ENCODE data around the gene NOTCH2.
"Not testable (repeated sequence)": the region's sequence is repeated elsewhere in the genome, so short reads cannot be mapped to it uniquely, and the experiment has no call there.

Gene NOTCH2

DNA sequence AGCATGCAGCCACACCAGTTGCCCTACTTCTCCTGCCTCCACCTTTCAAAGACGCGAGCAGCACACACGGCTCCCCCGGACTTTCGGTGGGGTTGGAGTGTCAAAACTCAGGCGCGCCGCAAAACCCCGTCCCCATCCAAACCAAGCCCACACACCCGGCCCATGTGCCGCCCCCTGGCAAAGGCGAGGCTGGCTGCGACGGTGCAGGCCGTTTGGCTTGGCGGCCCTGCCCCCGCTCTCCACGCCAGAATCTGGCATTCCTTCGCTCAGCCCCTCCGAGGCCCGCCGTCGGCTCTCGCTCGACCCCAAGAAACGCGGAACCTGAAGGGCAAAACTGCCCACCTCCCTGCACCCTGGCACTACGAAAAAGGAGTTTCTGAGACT lies 787 bp downstream of the NOTCH2 start:
- not testable (repeated sequence) for DNase-seq (ENCODE audit: low read depth in 3 of 3)

DNA sequence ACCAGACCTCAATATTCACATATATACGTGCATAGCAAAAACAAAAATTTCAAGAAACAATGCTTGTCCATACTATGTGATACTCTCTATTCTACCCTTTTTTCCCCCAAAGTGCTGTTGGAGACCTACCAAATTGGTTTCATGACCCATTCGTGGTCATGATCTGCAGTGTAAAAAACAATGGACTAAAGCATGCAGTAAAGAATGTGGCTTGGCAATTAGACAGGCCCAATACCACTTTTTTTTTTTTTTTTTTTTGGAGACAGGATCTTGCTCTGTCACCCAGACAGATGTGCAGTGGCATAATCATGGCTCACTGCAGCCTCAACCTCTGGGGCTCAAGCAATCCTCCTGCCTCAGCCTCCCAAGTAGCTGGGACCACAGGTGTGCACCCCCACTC lies 21.3 kb downstream of the NOTCH2 start:
- DNase-seq (ENCODE audit: low read depth in 3 of 3): not testable (repeated sequence)

DNA sequence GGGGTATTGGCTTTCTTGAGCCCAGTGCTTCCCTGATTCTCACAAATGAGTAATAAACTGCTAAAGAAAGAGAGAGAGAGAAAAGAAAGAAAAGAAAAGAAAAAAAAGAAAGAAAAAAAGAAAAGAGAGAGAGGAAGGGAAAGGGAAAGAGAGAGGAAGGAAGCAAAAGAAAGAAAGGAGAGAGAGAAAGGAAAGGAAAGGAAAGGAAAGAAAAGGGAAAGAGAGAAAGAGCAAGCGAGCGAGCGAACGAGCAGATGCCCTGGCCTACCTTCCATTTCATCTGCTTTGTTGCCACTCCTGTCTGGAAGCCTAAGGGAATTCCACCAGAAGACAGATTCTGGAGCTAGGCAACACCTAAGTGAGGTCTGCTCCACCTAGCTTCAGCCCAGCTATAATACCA lies 27.7 kb downstream of the NOTCH2 start:
- not testable (repeated sequence) for DNase-seq (ENCODE audit: low read depth in 3 of 3)

DNA sequence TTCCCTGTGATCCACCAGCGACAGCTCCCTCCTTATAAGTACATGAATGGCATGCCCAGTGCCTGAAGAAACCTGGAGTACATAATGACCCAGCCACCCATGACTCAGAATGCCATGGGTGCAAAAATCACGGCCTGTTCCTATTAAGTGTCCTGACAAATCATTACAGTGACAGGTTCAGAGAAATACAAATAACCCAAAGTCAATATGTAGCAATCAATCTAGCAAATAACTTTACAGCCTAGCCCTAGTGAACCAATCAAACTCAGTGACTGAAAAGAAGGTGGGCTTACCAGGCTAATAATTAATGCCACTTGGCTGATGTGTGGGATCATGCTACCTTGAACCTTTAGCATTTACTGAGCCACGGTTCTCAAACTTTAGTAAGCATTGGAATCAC lies 37.2 kb downstream of the NOTCH2 start:
- DNase-seq (ENCODE audit: low read depth in 3 of 3): not testable (repeated sequence)

DNA sequence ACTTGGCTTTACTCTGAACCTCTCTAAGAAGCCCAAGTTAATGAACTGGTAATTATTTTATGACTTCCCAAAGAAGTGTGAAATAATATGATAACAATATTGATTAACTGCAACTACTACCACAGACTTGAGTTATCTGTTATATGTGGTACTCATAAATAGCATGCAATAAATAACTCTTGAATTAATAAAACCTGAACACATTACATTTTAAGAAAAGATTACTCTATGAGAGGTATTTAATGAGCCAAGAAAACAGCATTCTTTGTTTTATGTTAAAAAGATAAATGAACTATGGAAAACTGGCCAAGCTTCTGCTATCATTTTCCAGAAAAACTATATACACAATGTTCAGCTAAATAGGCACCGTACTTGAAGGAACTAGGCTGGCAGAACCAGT lies 45.7 kb downstream of the NOTCH2 start:
- not testable (repeated sequence) for DNase-seq (ENCODE audit: low read depth in 3 of 3)

DNA sequence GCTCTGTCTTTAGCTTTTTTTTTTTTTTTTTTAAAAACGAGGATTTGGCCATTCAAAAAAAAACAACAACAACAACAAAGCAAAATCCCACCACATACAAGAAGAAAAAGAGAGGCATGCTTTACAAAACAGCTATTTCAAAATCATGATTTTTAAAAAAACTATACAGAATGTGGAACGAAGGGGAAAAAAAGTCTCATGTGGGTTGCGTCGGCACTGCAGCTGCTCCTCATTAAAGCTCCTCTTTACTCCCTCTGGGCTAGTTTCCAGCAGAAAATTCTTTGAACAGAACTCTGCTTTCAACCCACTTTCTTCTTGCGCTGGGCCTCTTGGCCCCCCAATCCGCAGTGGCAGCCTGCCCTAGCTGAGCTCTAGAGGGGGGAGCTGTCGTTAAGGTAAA lies 54.5 kb downstream of the NOTCH2 start:
- DNase-seq (ENCODE audit: low read depth in 3 of 3): not testable (repeated sequence)

DNA sequence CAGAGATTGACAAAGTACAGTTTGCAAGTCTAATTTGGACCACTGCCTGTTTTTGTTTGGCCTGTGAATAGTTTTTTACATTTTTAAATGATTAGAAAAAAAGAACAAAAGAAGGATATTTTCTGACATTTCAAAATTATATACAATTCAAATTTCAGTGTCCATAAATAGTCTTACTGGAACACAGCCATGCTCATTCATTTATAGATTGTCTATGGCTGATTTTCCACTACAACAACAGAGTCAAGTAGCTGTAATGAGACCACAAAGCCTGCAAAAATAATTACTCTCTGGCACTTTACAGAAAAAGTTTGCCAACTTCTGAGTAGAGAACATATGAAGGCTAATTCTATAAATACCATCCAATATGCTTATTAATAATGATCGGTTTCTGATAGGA lies 61.1 kb downstream of the NOTCH2 start:
- DNase-seq (ENCODE audit: low read depth in 3 of 3): not testable (repeated sequence)

DNA sequence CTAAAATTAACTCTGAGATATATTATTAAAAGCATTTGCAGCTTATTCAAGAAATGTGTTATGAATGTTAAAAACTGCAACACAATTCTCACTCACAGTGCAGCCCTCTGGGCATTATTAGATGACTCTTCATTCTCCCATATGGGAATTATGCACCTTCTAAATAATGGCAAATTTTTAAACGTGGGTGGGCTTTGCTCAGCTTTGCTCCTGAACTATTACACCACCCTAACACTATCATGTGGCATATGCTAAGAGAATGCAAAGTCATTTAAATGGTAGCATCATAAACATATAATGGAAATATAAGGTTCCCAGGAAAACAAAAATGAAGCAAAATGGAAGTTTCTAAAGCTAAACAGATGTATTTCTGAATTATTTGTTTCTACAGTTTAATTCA lies 61.6 kb downstream of the NOTCH2 start:
- not testable (repeated sequence) for DNase-seq (ENCODE audit: low read depth in 3 of 3)

DNA sequence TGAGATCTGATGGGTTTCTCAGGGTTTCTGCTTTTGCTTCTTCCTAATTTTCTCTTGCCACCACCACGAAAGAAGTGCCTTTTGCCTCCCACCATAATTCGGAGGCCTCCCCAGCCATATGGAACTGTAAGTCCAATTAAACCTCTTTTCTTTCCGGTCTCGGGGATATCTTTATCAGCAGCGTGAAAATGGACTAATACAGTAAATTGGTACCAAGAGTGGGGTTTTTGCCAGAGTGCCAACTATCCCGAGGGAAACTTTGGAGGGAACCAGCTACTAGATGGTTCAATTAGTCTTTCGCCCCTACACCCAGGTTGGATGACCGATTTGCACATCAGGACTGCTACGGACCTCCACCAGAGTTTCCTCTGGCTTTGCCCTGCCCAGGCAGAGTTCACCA lies 68.4 kb downstream of the NOTCH2 start:
- not testable (repeated sequence) for DNase-seq (ENCODE audit: low read depth in 3 of 3)

DNA sequence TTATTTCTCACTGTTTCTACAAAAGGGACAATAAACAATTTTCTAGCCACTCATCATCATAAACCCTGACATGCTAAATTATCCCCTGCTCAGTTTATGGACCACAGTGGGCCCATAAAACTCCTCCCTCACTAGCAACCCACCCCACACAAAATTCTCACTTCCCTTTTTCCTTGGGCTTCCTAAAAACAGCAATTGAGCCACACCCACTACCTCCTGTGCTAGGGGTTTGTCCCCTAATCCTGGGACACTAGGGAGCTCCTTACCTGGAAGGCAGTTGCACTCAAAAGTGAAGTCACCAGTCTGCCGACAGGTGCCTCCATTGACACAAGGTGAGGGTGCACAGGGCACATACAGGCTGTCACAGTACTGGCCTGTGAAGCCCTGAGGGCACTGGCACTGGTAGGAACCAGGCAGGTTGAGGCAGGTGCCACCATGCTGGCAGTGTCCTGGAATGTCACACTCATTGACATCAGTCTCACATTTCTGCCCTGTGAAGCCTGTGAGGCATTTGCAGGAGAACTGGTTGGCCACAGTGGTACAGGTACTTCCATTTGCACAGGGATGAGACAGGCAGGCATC lies 72.6 kb downstream of the NOTCH2 start:
- DNase-seq (ENCODE audit: low read depth in 3 of 3): not testable (repeated sequence)

DNA sequence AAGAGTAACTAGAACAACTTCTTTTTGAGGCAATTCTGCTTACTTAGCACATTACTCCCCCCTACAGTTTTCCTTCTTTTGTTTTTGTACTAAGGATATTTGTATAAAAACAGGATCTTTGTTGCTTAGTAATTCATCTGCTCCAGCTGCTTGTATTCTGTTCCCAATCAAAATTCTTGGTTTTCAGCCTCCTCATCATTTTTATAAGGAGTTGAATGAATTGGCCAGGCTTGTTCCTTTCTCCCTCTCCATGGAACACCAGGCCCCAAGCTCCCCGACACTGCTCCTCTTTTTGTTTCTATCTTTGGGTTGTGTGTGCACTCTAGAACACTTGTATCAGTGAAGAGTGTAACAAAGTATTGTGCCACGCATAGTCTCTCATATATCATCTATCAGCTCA lies 73.5 kb downstream of the NOTCH2 start:
- not testable (repeated sequence) for DNase-seq (ENCODE audit: low read depth in 3 of 3)

DNA sequence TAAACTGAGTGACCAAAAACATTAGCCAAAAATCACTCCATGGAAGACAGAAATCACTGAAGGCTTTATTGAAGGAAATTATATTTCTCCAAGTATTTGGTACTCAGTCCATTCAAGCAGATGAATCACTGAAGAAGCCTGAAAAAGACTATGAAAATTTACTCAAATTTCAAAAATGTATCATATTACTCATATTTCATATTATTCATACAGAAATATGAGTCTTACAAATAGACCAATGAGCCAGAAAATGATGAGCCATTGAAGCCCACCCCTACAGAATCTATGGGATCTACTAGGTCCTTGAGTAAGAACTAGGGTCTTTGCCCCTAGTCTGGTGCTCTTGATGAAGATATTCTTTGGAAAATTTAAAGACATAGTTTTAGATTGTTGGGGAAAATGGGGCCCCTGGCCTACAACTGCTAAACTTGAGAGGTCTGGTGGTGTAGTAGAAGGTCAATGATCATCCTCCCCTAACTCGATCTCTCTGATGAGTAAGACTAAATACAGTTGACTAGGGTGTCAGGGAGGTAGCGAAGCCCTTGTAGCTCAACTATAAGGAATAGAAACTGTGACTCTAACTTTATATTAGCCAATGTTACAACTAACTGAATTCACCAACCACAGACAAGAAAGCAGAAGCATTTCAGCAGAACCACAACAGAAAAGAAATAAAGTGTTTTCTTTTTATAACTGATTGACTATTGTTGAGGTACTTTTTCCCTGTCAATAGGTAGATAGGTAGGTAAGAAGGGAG lies 81.0 kb downstream of the NOTCH2 start:
- no peak for DNase-seq (ENCODE audit: low read depth in 3 of 3)

DNA sequence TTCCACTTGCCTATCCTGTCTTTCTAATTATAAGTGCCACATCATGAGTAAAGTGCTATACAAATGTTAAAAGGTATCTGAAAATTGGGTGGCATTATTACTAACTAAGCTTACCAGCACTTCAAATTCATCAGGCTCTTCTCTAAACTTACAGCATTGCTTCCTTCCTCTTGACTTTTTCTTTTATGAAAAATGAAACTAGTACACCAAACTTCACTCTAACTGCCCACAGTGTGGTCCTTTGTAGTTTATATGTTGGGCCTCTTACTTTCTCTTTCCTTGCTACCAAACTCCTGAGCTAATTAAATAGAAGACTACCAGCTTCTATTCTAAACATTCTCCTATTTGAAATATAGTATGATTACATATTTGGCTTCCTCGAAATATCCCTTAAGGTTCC lies 81.8 kb downstream of the NOTCH2 start:
- no peak for DNase-seq (ENCODE audit: low read depth in 3 of 3)

DNA sequence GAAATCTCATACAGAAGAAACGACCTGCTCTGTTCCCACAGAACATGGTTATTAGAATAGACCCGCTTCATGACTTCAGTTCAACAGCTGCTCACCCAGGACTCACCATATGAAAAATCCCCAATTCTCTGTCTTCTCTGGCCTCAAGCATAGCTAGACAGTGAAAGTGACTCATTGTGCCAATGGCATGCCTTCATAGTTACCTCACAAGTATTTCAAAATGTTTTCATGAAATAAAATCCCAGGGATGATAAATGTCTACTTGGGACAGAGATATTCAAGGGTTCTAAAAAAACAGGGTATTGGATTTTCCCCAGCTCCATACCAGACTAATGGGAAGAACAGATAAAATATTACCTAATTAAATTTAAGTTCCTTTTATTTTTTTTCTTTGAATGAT lies 82.3 kb downstream of the NOTCH2 start:
- no peak for DNase-seq (ENCODE audit: low read depth in 3 of 3)

DNA sequence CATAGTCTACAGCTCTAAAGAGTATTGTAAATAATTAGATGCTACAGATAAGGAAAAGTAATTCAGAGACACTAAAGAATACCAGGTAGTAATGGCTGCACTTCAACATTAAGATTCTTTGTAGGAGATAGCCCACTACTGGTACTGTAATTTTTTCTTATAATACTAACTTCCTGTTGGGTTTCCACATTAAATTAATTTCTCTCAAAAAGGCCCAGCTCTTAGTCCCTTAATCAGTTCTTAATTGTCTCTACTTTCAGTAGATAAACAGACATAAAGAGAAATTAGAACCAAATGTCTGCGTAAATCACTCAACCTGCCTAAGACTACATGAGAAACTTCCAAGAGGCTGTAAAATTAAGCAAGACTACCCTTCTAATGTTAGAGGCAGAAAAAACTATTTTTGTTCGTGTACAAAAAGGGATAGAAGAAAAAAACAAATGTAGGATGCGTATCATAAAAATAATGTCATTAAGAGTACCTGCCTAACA lies 83.4 kb downstream of the NOTCH2 start:
- no peak for DNase-seq (ENCODE audit: low read depth in 3 of 3)

DNA sequence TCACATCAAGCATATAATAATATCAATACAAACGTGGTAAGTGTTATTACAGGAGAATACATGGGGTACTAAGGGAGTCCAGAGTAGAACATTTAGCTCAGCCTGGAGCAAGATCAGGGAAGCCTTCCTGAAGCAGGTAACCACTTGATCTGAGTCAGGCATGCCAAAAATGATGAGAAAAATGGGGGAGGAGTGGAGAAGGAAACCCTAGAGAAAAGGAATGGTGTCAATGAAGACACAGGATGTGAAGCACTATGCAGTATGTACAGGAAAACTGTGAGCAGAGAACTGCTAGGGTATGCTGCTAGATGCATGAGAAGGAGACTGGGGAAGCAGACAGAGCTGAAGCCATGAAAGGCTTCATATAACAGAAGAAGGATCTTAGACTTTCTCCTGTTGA lies 84.7 kb downstream of the NOTCH2 start:
- DNase-seq (ENCODE audit: low read depth in 3 of 3): no peak

DNA sequence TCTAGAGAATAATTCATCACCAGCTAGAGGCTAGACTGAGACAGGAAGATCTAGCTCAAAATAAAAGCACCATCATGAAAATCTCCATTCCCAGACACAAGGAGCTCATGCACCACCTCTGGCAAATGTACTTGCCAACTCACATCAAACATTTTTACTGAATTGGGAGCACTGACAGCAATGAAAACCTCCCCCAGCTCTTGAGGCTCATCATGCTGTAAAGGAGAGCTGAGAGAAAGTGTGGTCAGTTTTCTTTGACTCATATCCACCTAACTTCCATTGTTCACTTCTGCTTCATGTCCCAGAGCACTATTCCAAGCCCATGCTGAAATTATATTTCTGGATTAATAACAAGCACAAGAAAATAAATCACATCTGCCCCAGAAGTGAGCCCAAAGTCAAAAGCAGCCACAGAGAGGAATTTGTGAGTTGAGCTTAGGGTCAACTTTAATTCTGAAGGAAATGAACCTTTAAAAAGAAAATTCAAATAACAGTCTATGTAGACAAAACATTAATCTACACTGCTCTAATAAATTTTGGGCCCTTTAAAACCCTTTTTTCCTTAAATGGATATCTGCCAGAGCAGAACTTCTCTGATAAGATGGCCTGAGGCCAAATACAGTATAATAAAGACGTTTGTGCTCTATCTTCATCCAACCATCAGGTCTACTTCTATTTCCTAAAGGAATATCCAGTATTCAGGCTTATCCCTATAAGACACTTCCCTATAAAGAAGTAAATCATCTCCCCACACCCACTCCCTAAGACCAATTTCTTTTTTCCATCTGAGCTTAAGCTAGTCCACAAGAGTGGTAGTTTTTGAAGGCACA lies 87.3 kb downstream of the NOTCH2 start:
- no peak for DNase-seq (ENCODE audit: low read depth in 3 of 3)

DNA sequence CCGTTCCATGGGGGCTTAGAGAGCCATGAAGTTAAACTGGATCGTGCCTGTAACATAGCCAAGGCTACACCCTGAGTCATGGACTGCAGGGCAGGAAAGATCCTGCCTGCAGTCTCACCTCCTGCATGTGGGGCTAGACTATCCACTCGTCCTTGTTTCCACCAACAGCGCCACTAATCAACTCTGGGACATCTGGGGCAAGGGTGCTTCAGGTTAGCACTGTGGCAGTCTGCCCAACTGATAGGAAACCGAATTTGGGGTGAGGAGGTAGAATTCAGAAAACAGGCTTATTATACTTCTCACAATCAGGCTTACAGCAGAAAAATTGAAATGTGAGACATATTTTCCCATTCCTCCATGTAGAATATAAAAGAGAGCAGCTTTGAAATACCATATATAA lies 88.0 kb downstream of the NOTCH2 start:
- no peak for DNase-seq (ENCODE audit: low read depth in 3 of 3)

DNA sequence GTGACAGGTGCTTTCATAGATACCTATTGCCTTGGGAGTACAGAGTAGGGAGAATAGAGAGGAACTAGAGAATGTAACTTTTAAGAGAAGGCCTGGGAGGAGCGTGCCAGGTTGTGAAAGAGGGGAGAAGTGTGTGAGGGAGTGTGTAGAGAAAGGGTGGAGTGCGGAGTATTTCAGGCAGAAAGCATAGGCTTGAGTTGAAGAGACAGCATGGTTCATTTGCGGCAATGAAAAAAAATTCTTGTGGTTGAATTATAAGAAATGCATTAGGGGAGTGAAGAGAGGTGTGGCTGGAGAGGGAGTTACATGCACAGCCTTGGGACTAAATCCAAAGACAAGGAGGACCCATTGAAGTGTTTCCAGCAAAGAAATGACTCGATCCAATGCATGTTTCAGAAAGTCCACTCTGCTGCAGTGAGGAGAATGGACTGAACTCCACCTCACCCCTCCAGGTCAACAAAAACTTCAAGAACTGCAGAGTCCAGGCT lies 91.4 kb downstream of the NOTCH2 start:
- DNase-seq (ENCODE audit: low read depth in 3 of 3): no peak

DNA sequence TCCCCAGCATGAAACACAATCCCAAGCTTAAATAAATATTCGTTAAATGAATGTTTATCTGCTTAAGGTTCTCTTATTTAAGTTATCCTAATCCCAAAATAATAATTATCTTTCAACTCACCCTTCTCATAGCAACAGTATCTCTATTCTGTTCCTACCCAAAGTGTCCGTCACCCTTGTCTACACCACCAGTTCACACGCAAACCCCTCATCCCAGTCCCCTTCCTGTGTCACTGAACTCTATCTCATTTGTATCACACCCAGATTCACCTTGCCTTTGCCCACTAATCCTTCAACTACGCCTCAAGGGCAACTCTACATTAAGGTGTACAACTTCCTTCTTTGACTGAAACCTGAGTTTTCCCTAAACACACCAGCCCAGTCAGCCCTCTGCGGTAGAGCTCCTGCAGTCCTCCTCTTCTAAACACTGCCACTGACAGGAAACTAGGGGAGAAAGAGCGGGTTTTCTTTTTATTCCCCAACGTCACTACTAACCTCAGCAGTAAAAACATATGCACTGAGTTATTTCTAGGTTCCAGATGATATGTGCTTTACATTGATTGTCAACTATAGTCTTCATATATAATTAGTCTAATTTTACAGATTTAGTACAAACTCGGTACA lies 92.2 kb downstream of the NOTCH2 start:
- DNase-seq (ENCODE audit: low read depth in 3 of 3): not testable (repeated sequence)

DNA sequence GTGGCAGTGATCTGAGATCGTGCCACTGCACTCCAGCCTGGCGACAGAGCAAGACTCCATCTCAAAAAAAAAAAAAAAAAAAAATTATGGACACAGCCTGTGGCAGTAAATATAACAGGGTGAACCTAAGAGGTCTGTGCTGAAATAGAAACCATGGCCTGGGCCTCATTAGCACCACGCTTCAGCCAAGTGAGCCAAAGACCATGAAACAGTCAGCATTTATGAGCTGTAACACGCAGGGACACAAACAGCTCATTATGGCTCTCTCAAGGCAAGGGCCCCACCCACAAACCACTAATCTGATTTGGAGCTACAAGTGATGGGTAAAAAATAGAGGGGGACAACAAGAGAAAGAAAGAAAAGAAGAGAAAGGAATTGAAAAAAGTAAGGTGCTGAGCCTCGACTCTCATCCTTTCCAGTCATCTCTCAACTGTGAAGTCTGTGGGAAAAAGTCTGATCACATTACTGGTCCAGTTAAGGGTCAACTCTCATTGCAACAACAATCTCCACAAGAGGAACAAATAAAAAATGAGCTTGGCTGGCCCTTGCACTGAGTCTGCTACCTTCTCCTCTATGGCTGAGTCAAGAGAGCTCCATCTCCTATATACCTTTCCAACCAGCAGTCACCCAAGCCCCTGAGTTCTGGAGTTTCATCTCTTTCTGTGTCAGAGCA lies 93.7 kb downstream of the NOTCH2 start:
- not testable (repeated sequence) for DNase-seq (ENCODE audit: low read depth in 3 of 3)

All from stimulated activated CD4-positive, alpha-beta T cell treated with anti-CD3 and anti-CD28 coated beads, TNF-alpha, amount 100 ng/mL, for 4 hours (primary cell).